Measurements from ENCODE around the gene C2orf72. TPM values are rescaled to one million over a fixed set of nuclear protein-coding genes. Genes with fewer than 3 reads are reported as not detected.

C2orf72 gene
- total and polyA plus RNA-seq, 2 of the 13 experiments (the other 11 are each of a cell fraction or from before 2014, with no cell fraction given): 147 to 203 TPM

- TF ChIP-seq THAP11 (CRISPR knock-in tag; IDR thresholded peaks at IDR 0.05): no peak
- no peak for TF ChIP-seq ZBTB8A (CRISPR knock-in tag; IDR thresholded peaks at IDR 0.05; ENCODE audit: borderline replicate concordance, low read depth)
- TF ChIP-seq AHR (CRISPR knock-in tag; IDR thresholded peaks at IDR 0.05): no peak
- no peak for TF ChIP-seq POLR2AphosphoS2 (IDR thresholded peaks at IDR 0.05; ENCODE audit: low read depth, low read length)
- no peak for TF ChIP-seq TGIF2 (CRISPR knock-in tag; IDR thresholded peaks at IDR 0.05)
- TF ChIP-seq ARID3A (IDR thresholded peaks at IDR 0.05; ENCODE audit: low read depth, low read length): no peak
- TF ChIP-seq HIVEP1 (CRISPR knock-in tag; IDR thresholded peaks at IDR 0.05): no peak
- peak in 1 of 2 experiments; percentile 28; a peak in 1 of 4 replicates for TF ChIP-seq KLF16 (CRISPR knock-in tag; IDR thresholded peaks at IDR 0.05)
- TF ChIP-seq, protein P1, sequence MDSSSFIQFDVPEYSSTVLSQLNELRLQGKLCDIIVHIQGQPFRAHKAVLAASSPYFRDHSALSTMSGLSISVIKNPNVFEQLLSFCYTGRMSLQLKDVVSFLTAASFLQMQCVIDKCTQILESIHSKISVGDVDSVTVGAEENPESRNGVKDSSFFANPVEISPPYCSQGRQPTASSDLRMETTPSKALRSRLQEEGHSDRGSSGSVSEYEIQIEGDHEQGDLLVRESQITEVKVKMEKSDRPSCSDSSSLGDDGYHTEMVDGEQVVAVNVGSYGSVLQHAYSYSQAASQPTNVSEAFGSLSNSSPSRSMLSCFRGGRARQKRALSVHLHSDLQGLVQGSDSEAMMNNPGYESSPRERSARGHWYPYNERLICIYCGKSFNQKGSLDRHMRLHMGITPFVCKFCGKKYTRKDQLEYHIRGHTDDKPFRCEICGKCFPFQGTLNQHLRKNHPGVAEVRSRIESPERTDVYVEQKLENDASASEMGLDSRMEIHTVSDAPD (CRISPR knock-in tag; IDR thresholded peaks at IDR 0.05): no peak
- no peak for TF ChIP-seq KLF11 (CRISPR knock-in tag; IDR thresholded peaks at IDR 0.05)
- no peak for TF ChIP-seq ARNTL (CRISPR knock-in tag; IDR thresholded peaks at IDR 0.05)
- TF ChIP-seq, protein P2, sequence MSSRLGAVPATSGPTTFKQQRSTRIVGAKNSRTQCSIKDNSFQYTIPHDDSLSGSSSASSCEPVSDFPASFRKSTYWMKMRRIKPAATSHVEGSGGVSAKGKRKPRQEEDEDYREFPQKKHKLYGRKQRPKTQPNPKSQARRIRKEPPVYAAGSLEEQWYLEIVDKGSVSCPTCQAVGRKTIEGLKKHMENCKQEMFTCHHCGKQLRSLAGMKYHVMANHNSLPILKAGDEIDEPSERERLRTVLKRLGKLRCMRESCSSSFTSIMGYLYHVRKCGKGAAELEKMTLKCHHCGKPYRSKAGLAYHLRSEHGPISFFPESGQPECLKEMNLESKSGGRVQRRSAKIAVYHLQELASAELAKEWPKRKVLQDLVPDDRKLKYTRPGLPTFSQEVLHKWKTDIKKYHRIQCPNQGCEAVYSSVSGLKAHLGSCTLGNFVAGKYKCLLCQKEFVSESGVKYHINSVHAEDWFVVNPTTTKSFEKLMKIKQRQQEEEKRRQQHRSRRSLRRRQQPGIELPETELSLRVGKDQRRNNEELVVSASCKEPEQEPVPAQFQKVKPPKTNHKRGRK (CRISPR knock-in tag; IDR thresholded peaks at IDR 0.05): no peak
- TF ChIP-seq ZFP1 (CRISPR knock-in tag; IDR thresholded peaks at IDR 0.05): no peak
- no peak for TF ChIP-seq REXO4 (CRISPR knock-in tag; IDR thresholded peaks at IDR 0.05; ENCODE audit: borderline replicate concordance)
- no peak for TF ChIP-seq ZBED4 (CRISPR knock-in tag; IDR thresholded peaks at IDR 0.05; ENCODE audit: borderline replicate concordance)
- no peak for TF ChIP-seq ZNF510 (CRISPR knock-in tag; IDR thresholded peaks at IDR 0.05; ENCODE audit: low read depth)
Measured at GRCh38 chr2:231007286-231008098, 29.8 kb upstream of the C2orf72 start (continued).

Measured in HepG2 (cell line).